Muscle of leg (tissue), 9 donors: ENCODE results near the gene ZNF397. TPM values are rescaled to one million over a fixed set of nuclear protein-coding genes. Genes with fewer than 3 reads are reported as not detected.

Experiments used
- polyA plus RNA-seq, 8 donors: library from polyadenylated mRNA; unstranded; fragments of 120-200 nt; gene quantifications; one replicate each; pipeline versions ENCODE4 v1.2.1 to v1.2.3, GENCODE V29; 2013; ENCODE audit warnings: inconsistent platforms in 1 of 8, low replicate concordance in 1 of 8; ENCODE audit not compliant: insufficient read length in 8 of 8, insufficient read depth in 1 of 8
- total RNA-seq: library from RNA; stranded (reverse); fragments of 120-200 nt; gene quantifications from one replicate; pipeline ENCODE4 v1.2.4, GENCODE V29; 2013

The ZNF397 gene
- total and polyA plus RNA-seq, 9 donors: 21.9 to 39.3 (median 23.7) TPM

Other genes starting within 250 kb of the ZNF397 start
- gene MAPRE2, start 199.6 kb upstream of the ZNF397 start, total RNA-seq: 17.3 TPM
- gene MAPRE2, start 199.6 kb upstream of the ZNF397 start, polyA plus RNA-seq: 10 to 100 TPM; 19.9 to 38.0 (median 22.6) TPM
- gene ZSCAN30, start 49.2 kb downstream of the ZNF397 start, total RNA-seq: 18.8 TPM
- 10 to 100 TPM; 14.7 to 37.3 (median 21.1) TPM for gene ZSCAN30, start 49.2 kb downstream of the ZNF397 start, polyA plus RNA-seq
- 30.9 TPM for gene ZNF24, start 103.4 kb downstream of the ZNF397 start, total RNA-seq
- 10 to 100 TPM; 23.4 to 36.5 (median 31.6) TPM for gene ZNF24, start 103.4 kb downstream of the ZNF397 start, polyA plus RNA-seq
- gene ZNF396, start 136.3 kb downstream of the ZNF397 start, total RNA-seq: 1.3 TPM
- gene ZNF396, start 136.3 kb downstream of the ZNF397 start, polyA plus RNA-seq: 1 to 10 TPM in 4 of 8 donors, under 1 TPM in 4; 0.58 to 1.5 (median 1.1) TPM